GM21423 (cell line): ENCODE measurements around the gene GSTM4.

ENCODE experiments used
- ATAC-seq: cut with Tn5 transposase; IDR thresholded peaks from one replicate; pipeline ENCODE4 v1.9.1; 2021; ENCODE audit warnings: mild to moderate bottlenecking, moderate library complexity; ENCODE audit not compliant: unreplicated experiment

The GSTM4 gene

GRCh38 chr1:109636201-109636952 lies 19.5 kb upstream of the GSTM4 start:
- no peak for ATAC-seq

GRCh38 chr1:109637446-109637845 lies 18.5 kb upstream of the GSTM4 start:
- ATAC-seq = no peak

DNA sequence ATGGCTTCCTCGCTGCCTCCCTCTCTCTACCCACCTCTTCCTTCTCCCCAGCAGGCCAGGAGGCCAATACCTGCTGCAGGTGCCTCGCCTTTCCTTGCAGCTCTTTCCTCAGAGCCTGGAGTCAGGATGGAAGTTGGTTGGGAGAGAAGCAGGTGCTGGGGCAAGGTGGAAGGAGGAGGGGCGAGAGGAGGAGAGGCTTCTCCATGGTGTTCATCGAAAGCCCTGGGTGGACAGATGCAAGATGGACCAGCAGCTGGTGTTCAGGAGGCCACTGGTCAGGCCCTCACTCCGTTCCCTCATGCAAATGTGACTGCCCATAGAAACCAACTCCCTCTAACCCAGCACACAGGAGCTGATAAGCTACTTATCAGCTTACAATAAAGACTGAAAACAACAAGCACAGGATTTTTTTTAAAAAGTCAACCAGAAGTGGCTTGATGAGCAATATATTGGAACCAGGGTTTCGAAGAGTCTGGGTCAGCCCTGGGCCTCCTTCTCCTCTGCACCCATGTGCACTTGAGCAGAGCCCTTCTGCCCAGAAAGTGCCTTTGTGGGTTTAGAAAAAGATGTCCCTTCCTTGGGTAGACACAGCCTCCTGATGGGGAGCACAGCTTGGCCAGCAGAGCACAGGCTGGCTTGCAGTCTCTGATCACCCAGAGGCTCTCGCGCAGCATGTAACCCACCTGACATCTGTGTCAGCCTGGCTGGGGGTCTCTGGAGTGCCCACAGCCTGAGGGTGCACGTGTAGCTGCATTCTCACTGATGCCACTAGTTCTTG lies 16.6 kb upstream of the GSTM4 start:
- no peak for ATAC-seq

- no peak for ATAC-seq
These were observed 16.1 kb upstream of the GSTM4 start for GRCh38 chr1:109639841-109640184.

GRCh38 chr1:109640285-109640865 lies 15.5 kb upstream of the GSTM4 start:
- peak; percentile 51 for ATAC-seq

DNA sequence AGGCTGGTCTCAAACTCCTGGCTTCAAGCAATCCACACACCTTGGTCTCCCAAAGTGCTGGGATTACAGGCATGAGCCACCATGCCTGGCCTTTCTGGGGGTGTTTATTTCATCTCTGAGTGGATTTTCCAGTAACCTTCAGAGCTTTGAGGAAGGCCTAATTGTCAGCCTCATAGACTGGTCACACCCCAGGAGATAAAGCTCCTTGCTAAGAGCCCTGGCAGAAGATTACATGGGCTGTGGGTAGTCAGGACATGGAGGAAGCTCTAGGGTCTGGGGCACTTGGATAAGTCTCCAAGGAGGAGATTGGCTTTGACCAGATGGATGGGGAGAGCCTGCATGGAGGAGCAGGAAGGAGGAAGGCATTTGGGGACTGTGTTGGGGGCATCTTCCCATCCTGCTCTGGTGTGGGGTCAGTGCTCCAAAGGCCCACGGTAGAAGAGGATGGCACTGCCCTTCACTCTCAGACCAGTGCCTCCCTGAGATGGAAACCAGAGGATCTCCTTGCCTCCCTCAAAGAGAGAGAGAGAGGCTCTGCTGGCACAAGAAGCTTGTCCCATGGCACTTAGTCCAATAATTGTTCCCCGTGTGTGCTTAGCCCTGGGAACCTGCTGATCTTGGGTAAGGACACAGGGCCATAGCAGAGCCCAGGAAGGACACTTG lies 14.7 kb upstream of the GSTM4 start:
- ATAC-seq = no peak

- ATAC-seq = no peak
These were observed 14.0 kb upstream of the GSTM4 start for GRCh38 chr1:109641861-109642260.

GRCh38 chr1:109642626-109643025 lies 13.3 kb upstream of the GSTM4 start:
- no peak for ATAC-seq

DNA sequence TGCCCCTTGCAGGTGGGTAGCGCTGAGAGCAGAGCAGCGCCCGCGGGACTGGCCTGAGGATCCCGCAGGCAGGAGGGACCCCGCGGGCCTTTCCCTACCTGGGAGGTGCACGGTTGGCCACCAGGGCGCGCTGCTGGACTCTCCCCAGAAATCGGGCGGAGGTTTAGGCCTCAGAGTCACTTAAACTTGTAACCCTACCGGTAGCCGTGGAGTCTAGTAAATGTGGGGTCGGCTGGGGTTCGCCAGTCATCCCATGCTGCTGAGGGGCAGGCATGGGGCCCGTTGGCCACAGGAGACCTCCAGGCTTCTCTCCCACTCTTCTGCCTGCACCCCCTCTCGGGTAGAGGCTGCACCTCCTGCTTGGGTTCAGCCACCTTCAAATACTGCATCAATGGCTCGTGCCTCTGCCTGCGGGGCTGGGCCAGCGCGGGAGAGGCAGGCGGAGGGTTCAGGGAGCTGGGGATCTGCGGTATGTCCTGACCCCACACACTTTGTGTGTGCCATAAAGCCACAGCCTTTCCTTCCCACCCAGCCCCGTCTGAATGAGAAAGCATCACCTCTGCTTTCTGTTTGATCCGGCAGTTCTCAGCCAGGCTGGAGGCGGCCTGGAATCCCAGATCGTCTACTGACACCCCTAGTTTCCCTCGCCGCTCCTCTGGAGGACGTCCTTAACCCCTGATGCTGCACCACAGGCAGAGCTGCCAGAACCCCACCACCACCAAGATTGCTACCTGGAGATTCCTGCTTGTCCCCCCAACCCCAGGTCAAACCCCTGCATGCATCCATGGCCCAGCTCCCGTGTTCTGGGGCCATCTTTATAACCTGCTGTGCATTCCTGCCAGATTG lies 12.3 kb upstream of the GSTM4 start:
- ATAC-seq = peak; percentile 88

GRCh38 chr1:109644670-109645069 lies 11.2 kb upstream of the GSTM4 start:
- no peak for ATAC-seq

DNA sequence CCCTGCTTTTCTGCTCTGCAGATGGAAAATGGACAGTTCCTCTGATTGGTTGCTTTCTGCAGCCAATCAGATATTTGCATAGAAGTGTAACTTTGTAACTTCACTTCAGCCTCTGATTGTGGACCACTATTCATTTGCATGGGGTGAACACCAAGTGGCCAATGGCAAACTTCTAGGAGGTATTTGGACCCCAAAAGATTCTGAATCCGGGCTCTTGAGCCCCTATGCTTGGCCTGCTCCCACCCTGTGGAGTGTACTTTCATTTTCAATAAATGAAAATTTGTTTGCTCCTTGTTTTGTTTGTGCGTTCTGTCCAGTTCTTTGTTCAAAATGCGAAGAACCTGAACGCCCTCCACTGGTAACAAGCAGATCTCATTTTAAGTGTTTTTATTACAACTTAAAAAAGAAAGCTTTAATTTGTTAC lies 6.4 kb upstream of the GSTM4 start:
- no peak for ATAC-seq

DNA sequence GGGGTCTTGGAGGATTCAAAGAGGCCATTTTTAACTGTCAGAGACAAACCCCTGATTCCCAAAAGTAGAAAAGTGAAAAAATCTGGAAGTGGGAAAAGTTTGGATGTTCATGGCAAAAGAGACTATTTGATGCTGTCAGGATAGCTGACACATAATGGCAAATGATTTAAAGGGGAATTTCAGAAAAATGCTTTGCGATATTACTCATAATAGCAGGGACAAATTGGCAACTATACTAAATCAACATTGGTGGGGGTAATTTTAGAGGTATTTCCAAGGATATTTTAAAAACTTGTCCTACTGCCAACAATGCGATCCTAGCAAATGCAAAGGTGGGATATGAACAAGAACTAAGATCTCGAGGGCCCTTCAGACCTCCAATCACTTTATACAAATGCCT lies 5.3 kb upstream of the GSTM4 start:
- no peak for ATAC-seq

GRCh38 chr1:109652402-109652801 lies 3.5 kb upstream of the GSTM4 start:
- no peak for ATAC-seq

GRCh38 chr1:109653306-109653705 lies 2.6 kb upstream of the GSTM4 start:
- no peak for ATAC-seq

DNA sequence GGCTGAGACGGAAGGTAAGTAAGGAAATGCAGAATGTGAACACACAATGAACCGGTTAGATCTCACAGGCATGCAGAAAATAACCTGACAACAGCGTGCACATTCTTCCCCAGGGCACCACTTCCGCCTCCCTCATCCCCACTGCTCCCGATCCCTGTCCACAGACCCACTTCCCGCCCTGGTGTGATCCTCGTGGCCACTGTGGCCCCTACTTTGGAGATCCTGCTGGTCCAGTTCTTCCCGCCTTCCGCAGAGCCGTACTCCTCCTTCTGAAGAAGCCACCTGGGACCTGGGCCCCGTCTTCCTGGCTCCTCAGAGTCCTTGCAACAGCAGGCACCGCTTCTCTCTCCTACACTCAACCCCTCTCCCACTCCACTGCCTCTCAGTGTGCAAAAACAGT lies 1.4 kb upstream of the GSTM4 start:
- no peak for ATAC-seq

GRCh38 chr1:109657395-109657794 lies 1.5 kb downstream of the GSTM4 start:
- no peak for ATAC-seq

DNA sequence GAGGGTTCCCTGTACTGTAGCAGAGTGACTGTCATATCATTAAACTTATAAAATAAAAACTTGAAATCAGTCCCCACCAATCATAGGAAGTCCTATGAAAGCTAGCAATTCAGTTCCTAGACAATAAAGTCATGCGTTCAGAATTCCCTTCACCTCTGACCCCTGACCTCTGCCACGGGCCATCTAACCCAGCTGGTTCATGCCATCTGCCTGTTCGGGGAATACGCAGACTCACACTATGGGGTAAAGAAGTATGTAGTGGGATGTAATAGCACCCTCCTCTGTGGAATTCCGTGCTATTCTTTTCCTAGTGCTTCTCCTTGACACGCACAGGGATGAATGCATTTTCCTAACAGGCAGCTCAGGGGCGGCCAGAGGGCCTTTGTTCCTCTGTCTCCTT lies 2.1 kb downstream of the GSTM4 start:
- no peak for ATAC-seq

GRCh38 chr1:109658533-109659042 lies 2.7 kb downstream of the GSTM4 start:
- ATAC-seq = no peak

- no peak for ATAC-seq
These were observed 3.2 kb downstream of the GSTM4 start for GRCh38 chr1:109659145-109659544.

GRCh38 chr1:109659997-109660690 lies 4.2 kb downstream of the GSTM4 start:
- no peak for ATAC-seq
